PFSK-1 (cell line): ENCODE data around the gene POMP.

Experiments
- POLR2AphosphoS5 ChIP-seq: IDR thresholded peaks from 2 replicates; pipeline ENCODE4 v1.6.1; 2012; ENCODE audit warnings: low read depth, mild to moderate bottlenecking, control low read depth, low read length, moderate library complexity
- TF ChIP-seq, protein P1 (sequence below), 2 experiments: IDR thresholded peaks; 2 replicates each; pipeline versions ENCODE4 v1.6.1 to v1.8.0; 2011 to 2012; ENCODE audit warnings: low read depth in 2 of 2, low read length in 2 of 2, control low read depth in 1 of 2, inconsistent platforms in 1 of 2, mild to moderate bottlenecking in 1 of 2, moderate library complexity in 1 of 2; ENCODE audit not compliant: insufficient read depth in 1 of 2

DNA sequence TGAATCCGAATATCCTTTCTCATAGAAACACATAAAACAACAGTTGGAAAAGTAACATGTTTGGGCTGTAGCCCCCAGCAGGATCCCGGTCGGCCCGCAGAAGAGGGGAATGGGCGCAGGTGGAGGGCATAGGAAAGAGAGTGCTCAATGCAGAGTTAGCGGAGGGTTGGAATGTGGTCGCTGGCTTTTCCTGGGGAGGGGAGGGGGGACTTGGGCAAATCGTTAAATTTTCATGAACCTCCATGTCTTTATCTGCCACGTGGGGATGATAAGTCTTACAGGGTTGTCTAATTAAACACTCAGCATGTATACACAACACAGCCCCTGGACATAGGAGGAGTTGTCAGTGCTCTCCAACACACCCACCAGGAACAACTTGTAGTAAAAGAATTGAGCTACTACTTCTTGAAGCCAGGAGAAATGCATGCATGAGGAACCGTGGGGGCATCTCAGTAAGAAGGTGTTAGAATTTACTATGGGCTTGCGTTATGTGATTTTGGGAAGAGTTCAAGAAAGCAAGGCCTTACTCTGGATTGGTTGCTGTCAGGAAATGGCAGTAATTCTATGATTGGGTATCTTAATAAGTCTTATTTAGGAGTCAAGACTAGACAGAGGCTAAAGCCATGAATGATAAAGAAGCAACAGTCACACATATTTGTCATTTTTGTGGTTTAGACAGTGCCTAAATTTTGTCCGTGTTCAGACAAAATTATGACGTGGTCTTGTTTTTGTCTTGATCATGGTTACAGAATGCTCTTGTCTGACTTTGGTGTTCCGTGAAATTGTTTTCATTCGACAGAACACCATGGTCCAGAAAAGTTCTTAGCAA is 60.5 kb downstream of the POMP start:
- no peak for TF ChIP-seq POLR2AphosphoS5
- TF ChIP-seq, protein P1, sequence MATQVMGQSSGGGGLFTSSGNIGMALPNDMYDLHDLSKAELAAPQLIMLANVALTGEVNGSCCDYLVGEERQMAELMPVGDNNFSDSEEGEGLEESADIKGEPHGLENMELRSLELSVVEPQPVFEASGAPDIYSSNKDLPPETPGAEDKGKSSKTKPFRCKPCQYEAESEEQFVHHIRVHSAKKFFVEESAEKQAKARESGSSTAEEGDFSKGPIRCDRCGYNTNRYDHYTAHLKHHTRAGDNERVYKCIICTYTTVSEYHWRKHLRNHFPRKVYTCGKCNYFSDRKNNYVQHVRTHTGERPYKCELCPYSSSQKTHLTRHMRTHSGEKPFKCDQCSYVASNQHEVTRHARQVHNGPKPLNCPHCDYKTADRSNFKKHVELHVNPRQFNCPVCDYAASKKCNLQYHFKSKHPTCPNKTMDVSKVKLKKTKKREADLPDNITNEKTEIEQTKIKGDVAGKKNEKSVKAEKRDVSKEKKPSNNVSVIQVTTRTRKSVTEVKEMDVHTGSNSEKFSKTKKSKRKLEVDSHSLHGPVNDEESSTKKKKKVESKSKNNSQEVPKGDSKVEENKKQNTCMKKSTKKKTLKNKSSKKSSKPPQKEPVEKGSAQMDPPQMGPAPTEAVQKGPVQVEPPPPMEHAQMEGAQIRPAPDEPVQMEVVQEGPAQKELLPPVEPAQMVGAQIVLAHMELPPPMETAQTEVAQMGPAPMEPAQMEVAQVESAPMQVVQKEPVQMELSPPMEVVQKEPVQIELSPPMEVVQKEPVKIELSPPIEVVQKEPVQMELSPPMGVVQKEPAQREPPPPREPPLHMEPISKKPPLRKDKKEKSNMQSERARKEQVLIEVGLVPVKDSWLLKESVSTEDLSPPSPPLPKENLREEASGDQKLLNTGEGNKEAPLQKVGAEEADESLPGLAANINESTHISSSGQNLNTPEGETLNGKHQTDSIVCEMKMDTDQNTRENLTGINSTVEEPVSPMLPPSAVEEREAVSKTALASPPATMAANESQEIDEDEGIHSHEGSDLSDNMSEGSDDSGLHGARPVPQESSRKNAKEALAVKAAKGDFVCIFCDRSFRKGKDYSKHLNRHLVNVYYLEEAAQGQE (IDR thresholded peaks at IDR 0.05; ENCODE audit: insufficient read depth in 1 of 2, low read depth in 2 of 2, low read length in 2 of 2), result no peak
